HepG2 (cell line): ENCODE results near the gene CLEC18C. TPM values are rescaled to one million over a fixed set of nuclear protein-coding genes. Genes with fewer than 3 reads are reported as not detected.

ENCODE experiments used
- AFF4 ChIP-seq: sonication (generic); formaldehyde crosslinking; IDR thresholded peaks from 2 replicates; pipeline ENCODE4 v1.4.0; 2020; ENCODE audit warnings: missing genetic modification reagents
- AHDC1 ChIP-seq: sonication (generic); formaldehyde crosslinking; IDR thresholded peaks from 2 replicates; pipeline ENCODE4 v1.5.1; 2020; ENCODE audit warnings: mild to moderate bottlenecking, missing genetic modification reagents, borderline replicate concordance
- FOSL2 ChIP-seq: sonication (generic); formaldehyde crosslinking; IDR thresholded peaks from 2 replicates; pipeline ENCODE4 v1.4.0; 2020; ENCODE audit warnings: missing genetic modification reagents
- RFX1 ChIP-seq: fragments of 450-650 bp; IDR thresholded peaks from 2 replicates; pipeline ENCODE4 v1.6.1; 2017
- SSRP1 ChIP-seq: IDR thresholded peaks from 2 replicates; pipeline ENCODE4 v1.6.1; 2016; ENCODE audit warnings: control low read depth
- TEAD3 ChIP-seq: optimal IDR thresholded peaks from 2 replicates; pipeline ENCODE3; 2016; ENCODE audit warnings: borderline replicate concordance
- ZBTB39 ChIP-seq: sonication (generic); formaldehyde crosslinking; IDR thresholded peaks from 2 replicates; pipeline ENCODE4 v1.5.0; 2020; ENCODE audit warnings: missing genetic modification reagents
- ZC3H13 ChIP-seq: sonication (generic); formaldehyde crosslinking; IDR thresholded peaks from 2 replicates; pipeline ENCODE4 v1.8.1; 2023; ENCODE audit warnings: mild to moderate bottlenecking, missing genetic modification reagents, moderate library complexity
- ZFP91 ChIP-seq: sonication (generic); formaldehyde crosslinking; IDR thresholded peaks from 2 replicates; pipeline ENCODE4 v1.9.0; 2022; ENCODE audit warnings: missing genetic modification reagents, mild to moderate bottlenecking, borderline replicate concordance
- ZNF501 ChIP-seq: sonication (generic); formaldehyde crosslinking; IDR thresholded peaks from 2 replicates; pipeline ENCODE4 v1.5.1; 2020; ENCODE audit warnings: mild to moderate bottlenecking, moderate library complexity, missing genetic modification reagents
- ZNF510 ChIP-seq: sonication (generic); formaldehyde crosslinking; IDR thresholded peaks from 2 replicates; pipeline ENCODE4 v1.4.0; 2020; ENCODE audit warnings: low read depth, mild to moderate bottlenecking, missing genetic modification reagents
- ZNF567 ChIP-seq: sonication (generic); formaldehyde crosslinking; IDR thresholded peaks from 2 replicates; pipeline ENCODE4 v1.8.1; 2023; ENCODE audit warnings: mild to moderate bottlenecking, missing genetic modification reagents, borderline replicate concordance
- ZNF598 ChIP-seq: sonication (generic); formaldehyde crosslinking; IDR thresholded peaks from 2 replicates; pipeline ENCODE4 v1.5.1; 2020; ENCODE audit warnings: mild to moderate bottlenecking, missing genetic modification reagents, borderline replicate concordance
- ZNF644 ChIP-seq: IDR thresholded peaks from 2 replicates; pipeline ENCODE4 v1.6.1; 2016; ENCODE audit warnings: low read depth
- ZNF891 ChIP-seq: sonication (generic); formaldehyde crosslinking; IDR thresholded peaks from 2 replicates; pipeline ENCODE4 v1.5.0; 2020; ENCODE audit warnings: mild to moderate bottlenecking, missing genetic modification reagents
- polyA plus RNA-seq, 8 experiments: library from polyadenylated mRNA; depleted of rRNA in 3 of 8; stranded (reverse) in 7 of 8; unstranded in 1 of 8; fragments of >200 nt; fragmentation: Illumina TruSeq in 4 of 8; extraction: Trizol in 4 of 8; gene quantifications; 2 replicates each; pipeline versions ENCODE4 v1.2.1 to v1.2.3, GENCODE V29; 2011 to 2016; ENCODE audit warnings: low read depth in 4 of 8, missing spikeins in 1 of 8, mixed read lengths in 1 of 8; ENCODE audit not compliant: insufficient read depth in 1 of 8
- total RNA-seq, 5 experiments: library from RNA; depleted of rRNA; stranded (reverse); fragments of >200 nt; fragmentation: Illumina TruSeq; extraction: Trizol; gene quantifications; 2 replicates each; pipeline ENCODE4 v1.2.3, GENCODE V29; 2016; ENCODE audit warnings: low read depth in 1 of 5

Gene CLEC18C
- total and polyA plus RNA-seq, 2 of the 13 experiments (the other 11 are each of a cell fraction or from before 2014, with no cell fraction given): 0.15 to 0.29 TPM

GRCh38 chr16:70151941-70152509 lies 21.6 kb upstream of the CLEC18C start (continued):
- TF ChIP-seq ZFP91 (CRISPR knock-in tag): no peak
- no peak for TF ChIP-seq AHDC1 (CRISPR knock-in tag)
- 0 out of 2 replicates have a peak, but pooled peaks have one; percentile 51 for TF ChIP-seq ZC3H13 (CRISPR knock-in tag)
- TF ChIP-seq ZBTB39 (CRISPR knock-in tag): no peak
- no peak for TF ChIP-seq AFF4
- TF ChIP-seq ZNF567 (CRISPR knock-in tag): 0 out of 2 replicates have a peak, but pooled peaks have one; percentile 12
- TF ChIP-seq FOSL2 (CRISPR knock-in tag): peak; percentile 53
- TF ChIP-seq SSRP1 (CRISPR knock-in tag): 0 out of 2 replicates have a peak, but pooled peaks have one; percentile 3
- 0 out of 2 replicates have a peak, but pooled peaks have one; percentile 28 for TF ChIP-seq ZNF891
- TF ChIP-seq ZNF501 (CRISPR knock-in tag): peak; percentile 61
- 0 out of 2 replicates have a peak, but pooled peaks have one; percentile 6 for TF ChIP-seq ZNF598 (CRISPR knock-in tag)
- peak; percentile 38 for TF ChIP-seq TEAD3 (CRISPR knock-in tag)
- TF ChIP-seq RFX1: no peak
- TF ChIP-seq ZNF510 (CRISPR knock-in tag): 0 out of 2 replicates have a peak, but pooled peaks have one; percentile 26
- TF ChIP-seq ZNF644 (CRISPR knock-in tag): no peak
